ENCODE data around the gene DAPP1.

DNA sequence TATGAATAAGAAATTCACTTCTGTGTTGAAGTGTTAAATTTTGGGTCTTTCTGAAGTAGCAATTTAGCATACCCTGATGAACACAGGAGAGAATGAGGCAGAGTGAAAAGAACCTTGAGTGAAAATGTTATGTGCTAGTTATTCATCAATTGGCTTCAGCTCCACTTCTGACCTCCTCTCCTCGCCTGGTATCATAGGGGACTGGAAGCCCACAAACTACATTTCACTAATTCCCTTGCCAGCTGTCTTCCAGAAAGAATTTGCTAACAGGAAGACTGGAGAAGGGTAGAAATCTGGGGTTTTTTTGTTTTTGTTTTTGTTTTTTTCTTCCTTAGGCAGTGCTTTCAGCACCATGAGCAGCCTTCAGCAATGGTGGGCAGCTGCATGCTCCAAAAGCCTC, 5.5 kb upstream of the DAPP1 start:
- TF ChIP-seq CTCF (IDR thresholded peaks at IDR 0.05) (no peak), MAX (CRISPR knock-in tag; IDR thresholded peaks at IDR 0.05) (no peak), ZNF263 (CRISPR knock-in tag; IDR thresholded peaks at IDR 0.05; ENCODE audit: low read depth) (no peak), NFYB (CRISPR knock-in tag; conservative IDR thresholded peaks at IDR 0.05; ENCODE audit: low read depth) (no peak), STAT6 (CRISPR knock-in tag; conservative IDR thresholded peaks at IDR 0.05; ENCODE audit: low read depth) (no peak), CREB1 (CRISPR knock-in tag; IDR thresholded peaks at IDR 0.05) (no peak), FOXP1 (CRISPR knock-in tag; IDR thresholded peaks at IDR 0.05; ENCODE audit: borderline replicate concordance) (no peak), NFE2L1 (CRISPR knock-in tag; IDR thresholded peaks at IDR 0.05) (no peak), SP1 (CRISPR knock-in tag; conservative IDR thresholded peaks at IDR 0.05) (no peak), RELA (CRISPR knock-in tag; IDR thresholded peaks at IDR 0.05; ENCODE audit: borderline replicate concordance) (no peak)
- TF ChIP-seq, protein P1, sequence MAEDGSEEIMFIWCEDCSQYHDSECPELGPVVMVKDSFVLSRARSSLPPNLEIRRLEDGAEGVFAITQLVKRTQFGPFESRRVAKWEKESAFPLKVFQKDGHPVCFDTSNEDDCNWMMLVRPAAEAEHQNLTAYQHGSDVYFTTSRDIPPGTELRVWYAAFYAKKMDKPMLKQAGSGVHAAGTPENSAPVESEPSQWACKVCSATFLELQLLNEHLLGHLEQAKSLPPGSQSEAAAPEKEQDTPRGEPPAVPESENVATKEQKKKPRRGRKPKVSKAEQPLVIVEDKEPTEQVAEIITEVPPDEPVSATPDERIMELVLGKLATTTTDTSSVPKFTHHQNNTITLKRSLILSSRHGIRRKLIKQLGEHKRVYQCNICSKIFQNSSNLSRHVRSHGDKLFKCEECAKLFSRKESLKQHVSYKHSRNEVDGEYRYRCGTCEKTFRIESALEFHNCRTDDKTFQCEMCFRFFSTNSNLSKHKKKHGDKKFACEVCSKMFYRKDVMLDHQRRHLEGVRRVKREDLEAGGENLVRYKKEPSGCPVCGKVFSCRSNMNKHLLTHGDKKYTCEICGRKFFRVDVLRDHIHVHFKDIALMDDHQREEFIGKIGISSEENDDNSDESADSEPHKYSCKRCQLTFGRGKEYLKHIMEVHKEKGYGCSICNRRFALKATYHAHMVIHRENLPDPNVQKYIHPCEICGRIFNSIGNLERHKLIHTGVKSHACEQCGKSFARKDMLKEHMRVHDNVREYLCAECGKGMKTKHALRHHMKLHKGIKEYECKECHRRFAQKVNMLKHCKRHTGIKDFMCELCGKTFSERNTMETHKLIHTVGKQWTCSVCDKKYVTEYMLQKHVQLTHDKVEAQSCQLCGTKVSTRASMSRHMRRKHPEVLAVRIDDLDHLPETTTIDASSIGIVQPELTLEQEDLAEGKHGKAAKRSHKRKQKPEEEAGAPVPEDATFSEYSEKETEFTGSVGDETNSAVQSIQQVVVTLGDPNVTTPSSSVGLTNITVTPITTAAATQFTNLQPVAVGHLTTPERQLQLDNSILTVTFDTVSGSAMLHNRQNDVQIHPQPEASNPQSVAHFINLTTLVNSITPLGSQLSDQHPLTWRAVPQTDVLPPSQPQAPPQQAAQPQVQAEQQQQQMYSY (CRISPR knock-in tag; IDR thresholded peaks at IDR 0.05) = no peak
